ENCODE data around the gene ACAP2. TPM values are rescaled to one million over a fixed set of nuclear protein-coding genes. Genes with fewer than 3 reads are reported as not detected.

ACAP2 gene
- total RNA-seq, 2 experiments from 2014 or later: 43.9 to 80.7 TPM

DNA sequence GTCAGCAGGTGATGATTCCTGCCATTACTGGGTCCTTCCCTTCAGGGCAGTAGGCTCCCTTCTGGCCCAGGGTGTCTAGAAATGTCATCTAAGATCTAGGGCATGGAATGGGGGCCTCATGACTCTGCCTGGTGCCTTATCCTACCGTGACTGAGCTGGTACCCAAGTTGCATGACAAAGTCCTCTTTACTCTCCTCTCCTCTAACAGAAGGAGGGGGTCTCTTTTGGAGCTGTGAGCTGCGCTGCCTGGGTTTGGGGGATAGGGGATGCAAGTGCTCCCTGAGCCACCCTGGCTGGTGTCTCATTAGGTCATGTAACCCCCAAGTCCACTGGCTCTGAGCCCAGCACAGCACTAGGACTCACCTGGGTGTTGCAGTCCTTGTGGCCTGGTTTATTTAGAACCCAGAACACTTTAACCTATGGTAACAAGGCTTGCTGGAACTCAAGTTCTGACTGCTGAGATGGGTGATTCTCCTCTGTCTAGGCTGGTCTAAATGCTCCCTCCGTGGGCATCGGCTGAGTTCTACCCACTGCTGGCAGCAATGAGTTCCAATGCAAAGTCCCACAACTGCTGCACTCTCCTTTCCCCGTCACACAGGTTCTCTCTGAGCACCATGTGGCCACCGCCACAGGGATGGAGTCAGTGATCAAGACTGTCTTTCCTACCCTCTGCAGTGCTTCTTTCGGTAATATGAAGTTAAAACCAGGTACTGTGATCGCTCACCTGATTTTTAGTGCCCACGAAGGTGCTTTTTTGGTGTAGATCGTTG lies 205.8 kb downstream of the ACAP2 start:
- DNase-seq (ENCODE audit: low spot score): no peak
- no peak overlapping the region for H3K27ac ChIP-seq (ENCODE audit: low read depth, low read length, poor library complexity, severe bottlenecking)
- no peaks in the 10 kb centered on the region for H3K79me2 ChIP-seq (ENCODE audit: insufficient read depth, low read depth, low read length)
- no peak overlapping the region for H3K4me2 ChIP-seq (ENCODE audit: low read length)
- H3K4me3 ChIP-seq (ENCODE audit: low read depth, low read length, poor library complexity, severe bottlenecking): no peak overlapping the region
- TF ChIP-seq, protein P1, sequence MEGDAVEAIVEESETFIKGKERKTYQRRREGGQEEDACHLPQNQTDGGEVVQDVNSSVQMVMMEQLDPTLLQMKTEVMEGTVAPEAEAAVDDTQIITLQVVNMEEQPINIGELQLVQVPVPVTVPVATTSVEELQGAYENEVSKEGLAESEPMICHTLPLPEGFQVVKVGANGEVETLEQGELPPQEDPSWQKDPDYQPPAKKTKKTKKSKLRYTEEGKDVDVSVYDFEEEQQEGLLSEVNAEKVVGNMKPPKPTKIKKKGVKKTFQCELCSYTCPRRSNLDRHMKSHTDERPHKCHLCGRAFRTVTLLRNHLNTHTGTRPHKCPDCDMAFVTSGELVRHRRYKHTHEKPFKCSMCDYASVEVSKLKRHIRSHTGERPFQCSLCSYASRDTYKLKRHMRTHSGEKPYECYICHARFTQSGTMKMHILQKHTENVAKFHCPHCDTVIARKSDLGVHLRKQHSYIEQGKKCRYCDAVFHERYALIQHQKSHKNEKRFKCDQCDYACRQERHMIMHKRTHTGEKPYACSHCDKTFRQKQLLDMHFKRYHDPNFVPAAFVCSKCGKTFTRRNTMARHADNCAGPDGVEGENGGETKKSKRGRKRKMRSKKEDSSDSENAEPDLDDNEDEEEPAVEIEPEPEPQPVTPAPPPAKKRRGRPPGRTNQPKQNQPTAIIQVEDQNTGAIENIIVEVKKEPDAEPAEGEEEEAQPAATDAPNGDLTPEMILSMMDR (conservative IDR thresholded peaks at IDR 0.05; ENCODE audit: low read length): no peak
- TF ChIP-seq EZH2phosphoT487 (IDR thresholded peaks at IDR 0.05; ENCODE audit: borderline replicate concordance, low read depth, low read length): no peak
- H2AFZ ChIP-seq (ENCODE audit: low read length): no peak overlapping the region
- ChIA-PET CTCF (ENCODE audit: unreplicated experiment) (no interaction called here), POLR2A (no interaction called here)
- H3K9me3 ChIP-seq (ENCODE audit: low read length): no peaks in the 10 kb centered on the region
- no peaks in the 10 kb centered on the region for H3K4me1 ChIP-seq (ENCODE audit: insufficient read depth, low read length, poor library complexity, severe bottlenecking)
- H4K20me1 ChIP-seq (ENCODE audit: insufficient read depth, low read length): no peaks in the 10 kb centered on the region
- H3K9me2 ChIP-seq (ENCODE audit: insufficient read depth, low read length): no peaks in the 10 kb centered on the region
- no TSS peak for BruUV-seq (replicated peaks)
- intact Hi-C loops (cut with micrococcal nuclease; ENCODE audit: unreplicated experiment): no loop called here
- H3K36me3 ChIP-seq (ENCODE audit: insufficient read depth, low read length): peaks cover 11% of the 10 kb centered on the region

DNA sequence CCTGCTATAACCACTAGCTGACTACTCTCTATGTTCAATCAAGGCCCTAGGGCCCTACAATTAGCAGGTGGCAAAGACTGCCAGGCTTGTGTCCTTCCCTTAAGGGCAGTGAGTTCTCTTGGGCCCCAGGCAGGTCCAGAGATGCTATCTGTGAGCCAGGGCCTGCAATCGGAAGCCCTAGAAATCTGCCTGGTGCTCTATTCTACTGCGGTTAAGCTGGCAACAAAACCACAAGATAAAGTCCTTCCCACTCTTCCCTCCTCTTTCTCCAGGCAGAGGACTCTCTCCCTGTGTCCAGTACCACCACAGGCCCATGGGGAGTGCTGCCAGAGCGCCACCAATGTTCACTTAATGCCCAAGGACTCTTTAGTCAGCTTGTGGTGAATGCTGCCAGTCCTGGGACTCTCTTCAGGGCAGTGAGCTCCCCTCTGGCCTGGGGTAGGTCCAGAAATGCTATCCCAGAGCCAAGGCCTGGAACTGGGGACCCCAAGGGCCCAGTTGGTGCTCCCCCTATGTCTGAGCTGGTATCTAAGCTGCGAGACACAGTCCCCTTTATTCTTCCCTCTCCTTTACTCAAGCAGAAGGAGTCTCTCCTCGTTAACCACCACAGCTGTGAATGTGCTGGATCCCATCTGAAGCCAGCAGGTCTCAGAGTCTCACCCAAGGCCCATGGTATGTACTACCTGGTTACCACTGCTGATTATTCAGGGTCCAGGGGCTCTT lies 206.6 kb downstream of the ACAP2 start:
- CTCF ChIA-PET (ENCODE audit: unreplicated experiment): no interaction called here
- intact Hi-C loops (cut with micrococcal nuclease; ENCODE audit: unreplicated experiment): no loop called here
- no peak for DNase-seq (ENCODE audit: low spot score)

More for the DNA sequence above, 206.6 kb downstream of the ACAP2 start:
- TF ChIP-seq, protein P1 (conservative IDR thresholded peaks at IDR 0.05; ENCODE audit: low read length): no peak
- no peak for TF ChIP-seq EZH2phosphoT487 (IDR thresholded peaks at IDR 0.05; ENCODE audit: borderline replicate concordance, low read depth, low read length)
- H3K4me1 ChIP-seq (ENCODE audit: insufficient read depth, low read length, poor library complexity, severe bottlenecking): no peaks in the 10 kb centered on the region
- no TSS peak for BruUV-seq (replicated peaks)
- no peak overlapping the region for H3K27ac ChIP-seq (ENCODE audit: low read depth, low read length, poor library complexity, severe bottlenecking)
- no peaks in the 10 kb centered on the region for H3K79me2 ChIP-seq (ENCODE audit: insufficient read depth, low read depth, low read length)
- no peaks in the 10 kb centered on the region for H4K20me1 ChIP-seq (ENCODE audit: insufficient read depth, low read length)
- POLR2A ChIA-PET: no interaction called here
- peaks cover 11% of the 10 kb centered on the region for H3K36me3 ChIP-seq (ENCODE audit: insufficient read depth, low read length)
- H3K9me2 ChIP-seq (ENCODE audit: insufficient read depth, low read length): no peaks in the 10 kb centered on the region
- H3K4me2 ChIP-seq (ENCODE audit: low read length): no peak overlapping the region
- H2AFZ ChIP-seq (ENCODE audit: low read length): no peak overlapping the region
- H3K4me3 ChIP-seq (ENCODE audit: low read depth, low read length, poor library complexity, severe bottlenecking): no peak overlapping the region
- no peaks in the 10 kb centered on the region for H3K9me3 ChIP-seq (ENCODE audit: low read length)

All from OCI-LY7 (cell line).